GM21825 (cell line): Measurements from ENCODE around the gene C11orf86.

Source experiments
- ATAC-seq: cut with Tn5 transposase; IDR thresholded peaks from one replicate; pipeline ENCODE4 v1.9.1; 2021; ENCODE audit warnings: mild to moderate bottlenecking, moderate library complexity; ENCODE audit not compliant: unreplicated experiment

C11orf86 gene

GRCh38 chr11:67022961-67023956, 48.2 kb downstream of the C11orf86 start, which contains the start of gene SYT12:
Gene SYT12, plus strand, starts transcription at chr11:67023134. Its CDS starts 7,011 bp downstream, at chr11:67030145.
- no peak for ATAC-seq

- no peak for ATAC-seq
These were observed 48.9 kb downstream of the C11orf86 start for GRCh38 chr11:67023957-67024353.

GRCh38 chr11:67024410-67024809, 49.3 kb downstream of the C11orf86 start:
- ATAC-seq = no peak

GRCh38 chr11:67024966-67025365, 49.9 kb downstream of the C11orf86 start:
- no peak for ATAC-seq

GRCh38 chr11:67025750-67026149, 50.6 kb downstream of the C11orf86 start:
- no peak for ATAC-seq
